Measurements from ENCODE around the gene SRC. TPM values are rescaled to one million over a fixed set of nuclear protein-coding genes. Genes with fewer than 3 reads are reported as not detected.

SRC gene
- total RNA-seq, 4 donors from 2014 or later, result 15.1 to 29.3 (median 19.7) TPM

DNA sequence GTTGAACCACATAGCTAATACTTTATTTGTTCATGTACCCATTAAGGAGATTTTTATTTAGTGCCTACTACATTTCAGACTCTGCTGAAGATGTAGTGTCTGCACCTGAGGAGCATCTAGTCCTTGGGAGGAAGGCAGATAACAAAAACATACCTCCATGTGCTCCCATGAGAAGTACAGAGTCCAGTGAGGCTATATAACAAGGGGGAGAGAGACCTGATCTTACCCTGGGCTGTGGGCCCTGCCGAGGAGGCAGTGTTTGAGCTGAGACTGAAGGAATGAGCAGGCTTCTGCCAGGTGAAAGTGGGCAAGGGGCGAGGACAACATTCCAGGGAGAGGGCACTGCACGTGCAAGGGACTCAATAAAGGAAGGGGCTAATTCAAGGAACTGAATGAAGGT lies 44.4 kb upstream of the SRC start:
- ATAC-seq (ENCODE audit: low FRiP score) (no peak), DNase-seq (ENCODE audit: low spot score) (no peak)

DNA sequence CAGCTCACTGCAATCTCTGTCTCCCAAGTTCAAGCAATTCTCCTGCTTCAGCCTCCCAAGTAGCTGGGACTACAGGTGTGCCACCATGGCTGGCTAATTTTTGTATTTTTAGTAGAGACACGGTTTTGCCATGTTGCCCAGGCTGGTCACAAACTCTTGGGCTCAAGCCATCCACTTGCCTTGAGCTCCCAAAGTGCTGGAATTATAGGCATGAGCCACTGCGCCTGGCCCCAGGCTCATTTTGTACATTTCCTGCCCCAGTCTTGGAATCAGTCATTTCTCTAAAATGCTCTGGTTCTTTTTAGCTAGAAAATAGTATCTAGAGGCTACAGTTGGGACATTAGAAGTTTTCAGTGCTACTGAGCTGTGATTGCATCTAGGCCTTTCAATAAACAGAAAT lies 43.0 kb upstream of the SRC start:
- ATAC-seq (ENCODE audit: low FRiP score), result no peak
- TF ChIP-seq, protein P1, sequence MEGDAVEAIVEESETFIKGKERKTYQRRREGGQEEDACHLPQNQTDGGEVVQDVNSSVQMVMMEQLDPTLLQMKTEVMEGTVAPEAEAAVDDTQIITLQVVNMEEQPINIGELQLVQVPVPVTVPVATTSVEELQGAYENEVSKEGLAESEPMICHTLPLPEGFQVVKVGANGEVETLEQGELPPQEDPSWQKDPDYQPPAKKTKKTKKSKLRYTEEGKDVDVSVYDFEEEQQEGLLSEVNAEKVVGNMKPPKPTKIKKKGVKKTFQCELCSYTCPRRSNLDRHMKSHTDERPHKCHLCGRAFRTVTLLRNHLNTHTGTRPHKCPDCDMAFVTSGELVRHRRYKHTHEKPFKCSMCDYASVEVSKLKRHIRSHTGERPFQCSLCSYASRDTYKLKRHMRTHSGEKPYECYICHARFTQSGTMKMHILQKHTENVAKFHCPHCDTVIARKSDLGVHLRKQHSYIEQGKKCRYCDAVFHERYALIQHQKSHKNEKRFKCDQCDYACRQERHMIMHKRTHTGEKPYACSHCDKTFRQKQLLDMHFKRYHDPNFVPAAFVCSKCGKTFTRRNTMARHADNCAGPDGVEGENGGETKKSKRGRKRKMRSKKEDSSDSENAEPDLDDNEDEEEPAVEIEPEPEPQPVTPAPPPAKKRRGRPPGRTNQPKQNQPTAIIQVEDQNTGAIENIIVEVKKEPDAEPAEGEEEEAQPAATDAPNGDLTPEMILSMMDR (IDR thresholded peaks at IDR 0.05), result no peak
- DNase-seq (ENCODE audit: low spot score), result no peak

More for the DNA sequence above, 44.4 kb upstream of the SRC start:
- TF ChIP-seq, protein P1 (IDR thresholded peaks at IDR 0.05), result no peak

DNA sequence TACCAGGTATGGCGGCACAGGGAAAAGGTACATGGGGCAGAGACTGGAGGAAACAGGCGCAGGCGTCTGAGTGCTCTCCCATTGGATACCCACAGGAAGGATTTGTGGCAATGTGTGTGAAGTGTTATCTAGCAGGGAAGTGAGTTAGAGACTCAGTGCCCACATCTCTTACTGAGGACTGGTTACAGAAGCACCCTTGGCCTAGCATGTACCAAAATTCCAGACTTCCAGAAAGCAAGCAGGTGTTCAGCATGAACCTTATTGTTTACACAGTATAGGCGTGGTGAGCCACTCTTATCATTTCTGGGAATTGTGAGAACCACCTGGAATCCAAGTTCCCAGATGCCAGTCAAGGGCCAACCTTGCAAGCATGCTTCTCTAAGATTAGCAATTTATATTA lies 42.3 kb upstream of the SRC start:
- DNase-seq (ENCODE audit: low spot score) (no peak), ATAC-seq (ENCODE audit: low FRiP score) (no peak)
- TF ChIP-seq, protein P1 (IDR thresholded peaks at IDR 0.05), result no peak

DNA sequence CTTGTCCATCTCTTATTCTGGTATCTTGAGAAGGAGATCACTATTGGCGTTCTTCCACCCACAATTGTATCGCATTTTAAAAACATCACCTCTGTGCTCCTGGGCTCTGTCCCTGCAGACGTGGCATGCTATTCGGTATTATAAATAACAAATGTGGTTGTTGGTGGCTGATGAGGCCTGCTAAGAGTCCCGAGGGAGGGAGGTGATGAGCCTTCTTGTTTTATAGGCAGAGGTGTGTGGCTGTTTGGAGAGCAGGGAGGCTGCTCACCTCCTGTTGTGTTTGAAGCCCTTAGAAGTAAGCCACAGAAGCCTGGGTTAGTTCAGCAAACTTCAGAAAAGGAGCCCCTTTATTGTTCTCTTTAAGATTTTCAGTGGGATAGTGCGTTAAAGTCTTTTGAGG lies 40.9 kb upstream of the SRC start:
- ATAC-seq (ENCODE audit: low FRiP score), result no peak
- no peak for DNase-seq (ENCODE audit: low spot score)
- TF ChIP-seq, protein P1 (IDR thresholded peaks at IDR 0.05), result no peak

DNA sequence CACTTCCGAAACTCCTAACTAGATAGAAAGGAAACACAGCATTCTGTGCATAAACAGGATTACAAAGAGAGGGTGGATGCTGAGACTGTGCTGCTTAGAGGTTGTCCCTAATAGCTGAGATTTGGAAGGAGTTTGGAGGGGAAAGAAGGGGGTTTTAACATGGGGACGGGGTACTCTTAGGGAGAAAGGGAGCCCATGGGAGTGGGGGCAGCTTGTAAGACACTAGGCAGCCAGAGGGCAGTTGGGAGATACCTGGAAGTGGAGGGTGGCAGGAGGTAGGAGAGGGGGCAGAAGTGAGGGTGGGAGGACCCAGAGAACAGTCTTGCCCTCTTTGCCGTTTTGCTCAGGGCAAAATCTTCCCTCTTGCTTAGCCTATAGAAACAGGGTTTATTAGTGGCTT lies 40.1 kb upstream of the SRC start:
- TF ChIP-seq, protein P1 (IDR thresholded peaks at IDR 0.05), result no peak
- DNase-seq (ENCODE audit: low spot score) (no peak), ATAC-seq (ENCODE audit: low FRiP score) (no peak)

DNA sequence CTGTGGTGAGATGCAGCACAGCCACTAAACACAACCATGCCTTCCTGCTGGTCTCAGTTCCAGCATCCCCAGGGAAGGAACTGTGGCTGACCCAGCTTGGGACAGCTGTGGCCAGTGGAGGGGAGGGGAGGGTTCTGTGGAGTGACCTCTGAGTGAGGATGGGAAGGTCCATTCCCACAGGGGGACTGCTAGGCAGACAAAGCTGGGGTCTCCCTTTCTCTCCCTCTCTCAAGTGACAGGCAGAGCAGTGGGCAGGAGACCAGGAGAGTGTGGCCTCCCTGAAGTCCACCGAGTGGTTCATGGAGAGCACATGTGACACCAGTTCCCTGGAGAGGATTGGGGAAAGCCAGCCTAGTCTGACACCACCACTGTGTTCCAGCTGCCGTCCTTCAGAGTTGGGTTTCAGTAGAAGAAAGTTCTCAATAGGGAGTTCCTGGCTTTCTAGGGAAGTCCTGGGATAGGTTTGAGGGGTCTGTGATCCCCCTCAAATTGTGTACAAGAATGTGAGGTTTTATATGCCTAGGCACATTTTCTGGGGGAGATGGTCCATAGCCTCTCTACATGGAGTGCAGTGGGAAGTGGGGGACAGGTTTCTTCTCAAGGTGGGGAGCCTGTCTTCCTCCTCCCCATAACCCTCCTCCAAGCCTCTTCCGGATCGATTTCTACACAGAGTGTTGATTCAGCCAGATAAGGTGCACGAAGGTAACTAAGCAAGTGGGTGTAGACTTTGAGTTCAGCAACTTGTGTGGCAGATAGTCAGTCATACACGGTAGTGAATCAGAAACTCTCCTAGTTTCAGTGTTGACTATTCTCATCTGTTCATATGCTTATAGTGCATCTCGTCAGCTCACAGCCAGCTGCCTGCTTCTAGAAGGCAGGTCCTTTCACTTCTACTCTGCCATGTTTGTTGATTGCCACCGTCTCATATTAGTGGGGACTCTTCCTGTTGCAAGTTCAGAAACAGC lies 37.6 kb upstream of the SRC start:
- DNase-seq (ENCODE audit: low spot score) (no peak), ATAC-seq (ENCODE audit: low FRiP score) (no peak)
- TF ChIP-seq, protein P1 (IDR thresholded peaks at IDR 0.05), result no peak

DNA sequence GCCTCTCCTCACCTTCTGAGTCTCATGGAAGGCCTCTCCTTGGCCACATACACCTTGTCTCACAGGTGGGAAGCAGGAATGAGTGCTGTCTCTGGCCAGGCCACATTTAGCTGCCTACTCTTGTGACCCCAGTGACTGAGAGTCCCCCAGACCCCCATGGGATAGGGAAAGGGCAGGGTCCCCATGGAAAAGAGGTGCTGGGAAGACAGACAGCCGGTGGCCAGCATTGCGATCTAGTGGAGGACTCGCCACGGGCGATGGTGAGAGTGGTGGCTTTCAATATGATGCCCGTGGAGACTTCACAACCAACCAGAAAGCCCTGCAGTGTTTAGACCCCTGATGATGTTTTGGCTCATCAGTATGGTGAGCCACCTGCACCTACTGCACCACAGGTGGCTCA lies 36.6 kb upstream of the SRC start:
- ATAC-seq (ENCODE audit: low FRiP score) (no peak), DNase-seq (ENCODE audit: low spot score) (no peak)
- TF ChIP-seq, protein P1 (IDR thresholded peaks at IDR 0.05), result no peak
